Gastroesophageal sphincter (tissue), 3 donors: ENCODE results near the gene MAN2B1.
"Not testable (repeated sequence)": the region's sequence is repeated elsewhere in the genome, so short reads cannot be mapped to it uniquely, and the experiment has no call there.

ENCODE experiments used
- CTCF ChIP-seq, 4 experiments: fragments of 200-600 bp in 2 of 4; fragments of 450-650 bp in 2 of 4; sonication (generic) in 1 of 4; IDR thresholded peaks; one replicate each; pipeline ENCODE4 v1.5.1; 2017 to 2019; ENCODE audit warnings: antibody characterized with exemption in 4 of 4, mild to moderate bottlenecking in 2 of 4, moderate library complexity in 2 of 4
- EP300 ChIP-seq: sonication (generic); formaldehyde crosslinking; IDR thresholded peaks from one replicate; pipeline ENCODE4 v1.6.1; 2017; ENCODE audit warnings: antibody characterized with exemption, mild to moderate bottlenecking
- POLR2A ChIP-seq, 2 donors: fragments of 450-650 bp; IDR thresholded peaks; one replicate each; pipeline ENCODE4 v1.6.1; 2017; ENCODE audit warnings: antibody characterized with exemption in 2 of 2, mild to moderate bottlenecking in 2 of 2, moderate library complexity in 1 of 2

GRCh38 chr19:12697425-12697824 is 30.9 kb upstream of the MAN2B1 start:
- TF ChIP-seq CTCF (IDR thresholded peaks at IDR 0.05); POLR2A (IDR thresholded peaks at IDR 0.05); EP300: not testable (repeated sequence)
